ENCODE data around the gene IGHMBP2. TPM values are rescaled to one million over a fixed set of nuclear protein-coding genes. Genes with fewer than 3 reads are reported as not detected.

The IGHMBP2 gene
- total and polyA plus RNA-seq, 2 of the 8 experiments (the other 6 are each of a cell fraction or from before 2014, with no cell fraction given) = 8.4 to 17.6 TPM

DNA sequence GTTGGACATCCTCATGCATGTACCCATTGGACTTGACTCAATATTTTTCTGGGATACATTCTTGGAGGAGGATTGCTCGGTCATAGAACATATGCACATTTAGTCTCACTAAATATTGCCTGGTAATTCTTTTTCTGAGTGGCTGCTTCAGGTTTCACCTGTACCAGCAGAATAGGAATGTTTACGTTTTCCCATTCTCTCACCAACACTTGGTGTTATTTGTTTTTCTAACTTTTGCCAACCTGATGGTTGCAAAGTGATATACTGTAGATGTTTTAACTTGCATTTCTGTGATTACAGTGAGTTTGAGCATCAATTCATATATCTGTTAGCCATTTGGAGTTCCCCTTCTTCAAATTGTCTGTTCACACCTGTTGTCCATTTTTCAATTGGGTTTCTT lies 78.4 kb downstream of the IGHMBP2 start:
- Histone ChIP-seq H3K27me3 (replicated peaks in 1 of 4; ENCODE audit: control insufficient read depth in 3 of 4, extremely low read depth in 1 of 4, insufficient read depth in 3 of 4, low read length in 3 of 4) (no peaks in the 10 kb centered on the region; a peak in 2 of 7 replicates), H4K8ac (ENCODE audit: extremely low read depth, insufficient read depth, low read length) (no peak overlapping the region), H3K9me3 (ENCODE audit: insufficient read depth in 2 of 2, low read depth in 1 of 2, low read length in 1 of 2) (peaks cover 2 to 4% of the 10 kb centered on the region in 2 experiments; a peak in 2 of 4 replicates), H3K36me3 (ENCODE audit: control insufficient read depth in 2 of 4, insufficient read depth in 4 of 4, low read length in 3 of 4) (no peaks in the 10 kb centered on the region), H4K5ac (ENCODE audit: insufficient read length, low read depth, low read length) (no peak overlapping the region), H3K27ac (ENCODE audit: low read depth, low read length) (no peak overlapping the region), H3K23me2 (ENCODE audit: low read depth, low read length) (no peaks in the 10 kb centered on the region), H2AFZ (ENCODE audit: low read length) (no peak overlapping the region), H3K18ac (ENCODE audit: extremely low read depth, low read length) (no peak overlapping the region), H3K4me1 (replicated peaks in 1 of 4; ENCODE audit: control insufficient read depth in 3 of 4, insufficient read depth in 4 of 4, low read length in 3 of 4) (peaks cover 0 to 3% (median 1%) of the 10 kb centered on the region in 4 experiments; a peak in 1 of 7 replicates), H3K56ac (replicated peaks; ENCODE audit: insufficient read length, low read depth, low read length) (no peak overlapping the region), H3K9ac (replicated peaks in 1 of 4; ENCODE audit: extremely low read depth in 1 of 4, low read depth in 3 of 4, low read length in 3 of 4) (no peak overlapping the region), H4K91ac (replicated peaks; ENCODE audit: insufficient read length, low read length) (no peak overlapping the region), H2BK120ac (replicated peaks; ENCODE audit: low read depth, low read length) (no peak overlapping the region), H2BK12ac (ENCODE audit: low read depth, low read length) (no peak overlapping the region), H4K20me1 (replicated peaks in 1 of 2; ENCODE audit: control insufficient read depth in 1 of 2, insufficient read depth in 2 of 2, low read length in 2 of 2) (no peaks in the 10 kb centered on the region), H3K4me2 (ENCODE audit: insufficient read depth in 1 of 2, low read depth in 2 of 2, low read length in 2 of 2) (no peak overlapping the region), H2BK5ac (ENCODE audit: low read depth, low read length) (no peak overlapping the region), H2BK15ac (ENCODE audit: low read length) (no peak overlapping the region), H2AK5ac (ENCODE audit: low read depth, low read length) (no peak overlapping the region), H3K79me2 (ENCODE audit: control insufficient read depth in 1 of 2, insufficient read depth in 2 of 2, low read length in 2 of 2) (no peaks in the 10 kb centered on the region), H3K4ac (replicated peaks; ENCODE audit: insufficient read length, low read depth, low read length) (no peak overlapping the region), H3K14ac (ENCODE audit: insufficient read length) (no peak overlapping the region), H3K79me1 (ENCODE audit: low read depth, low read length) (no peaks in the 10 kb centered on the region), H2BK20ac (ENCODE audit: low read length) (no peak overlapping the region), H3K4me3 (ENCODE audit: extremely low read depth in 1 of 4, insufficient read depth in 2 of 4, low read depth in 3 of 4, low read length in 4 of 4) (no peak overlapping the region), H3K23ac (ENCODE audit: insufficient read length) (no peak overlapping the region)
- no peak for TF ChIP-seq RAD21 (IDR thresholded peaks at IDR 0.05 in 1 of 2, conservative IDR thresholded peaks at IDR 0.05 in 1 of 2; ENCODE audit: low read depth in 2 of 2, low read length in 2 of 2)
- TF ChIP-seq EZH2 (IDR thresholded peaks at IDR 0.05; ENCODE audit: low read depth, low read length, severe bottlenecking) = no peak
- no peak for DNase-seq (ENCODE audit: low read depth in 1 of 2, low spot score in 2 of 2)
- 94% methylated on average over 2 of the region's 2 CpGs; no CpG with 5 or more reads in 1 of the 2 experiments for WGBS, 2 experiments (ENCODE audit: extremely low coverage in 1 of 2, insufficient coverage in 1 of 2, insufficient read length in 1 of 2, insufficient replicate concordance in 2 of 2, low coverage in 1 of 2, low lambda C conversion rate in 2 of 2, missing lambda C conversion rate in 1 of 2)
- no peak for FAIRE-seq
- CTCF ChIA-PET (ENCODE audit: partially characterized antibody) = no interaction called here
- POLR2A ChIA-PET (ENCODE audit: partially characterized antibody) = interaction anchor here (1.4 kb wide), 1 partner anchor 15 kb away, joined by 3 read pairs; no protein-coding TSS in a partner anchor

Measured in H1 (cell line).